Neural cell (in vitro differentiated cells): ENCODE results near the gene ZNF385D. TPM values are rescaled to one million over a fixed set of nuclear protein-coding genes. Genes with fewer than 3 reads are reported as not detected.

Source experiments
- H2AFZ ChIP-seq: fragments of 200-600, 300-800 bp; sonication (generic), shearing (Covaris generic); 2 replicates; pipeline ENCODE4 v1.6.0; 2014; ENCODE audit warnings: low read depth, mild to moderate bottlenecking, antibody characterized with exemption, low read length, moderate library complexity
- H3F3A ChIP-seq: fragments of 200-600 bp; shearing (Covaris generic); 2 replicates; pipeline ENCODE4 v1.6.1; 2016; ENCODE audit warnings: mild to moderate bottlenecking, moderate library complexity, mixed read lengths, antibody characterized with exemption, low read length; ENCODE audit not compliant: insufficient read depth, poor library complexity, severe bottlenecking
- H3K27ac ChIP-seq: fragments of 200-600, 300-800 bp; sonication (generic), shearing (Covaris generic); 2 replicates; pipeline ENCODE4 v1.5.1; 2014; ENCODE audit warnings: mild to moderate bottlenecking, low read length, moderate library complexity
- H3K27me3 ChIP-seq: fragments of 300-800, 200-600 bp; sonication (generic), shearing (Covaris generic); 2 replicates; pipeline ENCODE4 v1.6.0; 2014; ENCODE audit warnings: mild to moderate bottlenecking, low read depth, low read length, moderate library complexity; ENCODE audit not compliant: insufficient read depth
- H3K36me3 ChIP-seq: fragments of 300-800, 200-600 bp; sonication (generic), shearing (Covaris generic); 2 replicates; pipeline ENCODE4 v1.5.1; 2014; ENCODE audit warnings: mild to moderate bottlenecking, antibody characterized with exemption, low read length, moderate library complexity; ENCODE audit not compliant: insufficient read depth
- H3K4me2 ChIP-seq: fragments of 300-800, 200-600 bp; sonication (generic), shearing (Covaris generic); 2 replicates; pipeline ENCODE4 v1.6.0; 2014; ENCODE audit warnings: mild to moderate bottlenecking, low read length
- H3K4me3 ChIP-seq: fragments of 300-800, 200-600 bp; sonication (generic), shearing (Covaris generic); 2 replicates; pipeline ENCODE4 v1.5.1; 2014; ENCODE audit warnings: mild to moderate bottlenecking, low read length, moderate library complexity
- H3K79me2 ChIP-seq: fragments of 200-600 bp; shearing (Covaris generic); replicated peaks from 2 replicates; pipeline ENCODE4 v1.6.0; 2014; ENCODE audit warnings: mild to moderate bottlenecking, low read length, moderate library complexity; ENCODE audit not compliant: insufficient read depth
- H3K9ac ChIP-seq: fragments of 300-800, 200-600 bp; sonication (generic), shearing (Covaris generic); 2 replicates; pipeline ENCODE4 v1.6.1; 2016; ENCODE audit warnings: mild to moderate bottlenecking, low read length, mixed read lengths
- H3K9me2 ChIP-seq: fragments of 200-600 bp; shearing (Covaris generic); 2 replicates; pipeline ENCODE4 v1.6.1; 2016; ENCODE audit warnings: mild to moderate bottlenecking, low read length, mixed read lengths; ENCODE audit not compliant: insufficient read depth
- H3K9me3 ChIP-seq: fragments of 200-600, 300-800 bp; sonication (generic), shearing (Covaris generic); 2 replicates; pipeline ENCODE4 v1.6.1; 2016; ENCODE audit warnings: mild to moderate bottlenecking, mixed run types, low read length, moderate library complexity, mixed read lengths
- H4K20me1 ChIP-seq: fragments of 200-600 bp; shearing (Covaris generic); 2 replicates; pipeline ENCODE4 v1.6.1; 2016; ENCODE audit warnings: mild to moderate bottlenecking, mixed run types; ENCODE audit not compliant: insufficient read depth
- CTCF ChIP-seq: fragments of 450-650 bp; IDR thresholded peaks from 2 replicates; pipeline ENCODE4 v1.5.1; 2014; ENCODE audit warnings: antibody characterized with exemption, mild to moderate bottlenecking, moderate library complexity; ENCODE audit not compliant: poor library complexity, severe bottlenecking
- EP300 ChIP-seq: fragments of 450-650 bp; conservative IDR thresholded peaks from 2 replicates; pipeline ENCODE4 v1.6.1; 2014; ENCODE audit warnings: antibody characterized with exemption, mild to moderate bottlenecking, moderate library complexity; ENCODE audit not compliant: poor library complexity, severe bottlenecking
- EZH2 ChIP-seq: fragments of 200-600, 300-800 bp; shearing (Covaris generic), sonication (generic); IDR thresholded peaks from 2 replicates; pipeline ENCODE4 v1.6.1; 2014; ENCODE audit warnings: antibody characterized with exemption, low read length, borderline replicate concordance, mild to moderate bottlenecking; ENCODE audit not compliant: insufficient read depth, poor library complexity, severe bottlenecking
- MXI1 ChIP-seq: fragments of 450-650 bp; conservative IDR thresholded peaks from 2 replicates; pipeline ENCODE4 v1.6.1; 2014; ENCODE audit warnings: antibody characterized with exemption, mild to moderate bottlenecking; ENCODE audit not compliant: poor library complexity, severe bottlenecking
- POLR2AphosphoS5 ChIP-seq: IDR thresholded peaks from 2 replicates; pipeline ENCODE4 v1.6.1; 2012
- RAD21 ChIP-seq: fragments of 450-650 bp; conservative IDR thresholded peaks from 2 replicates; pipeline ENCODE4 v1.6.1; 2014; ENCODE audit warnings: antibody characterized with exemption, mild to moderate bottlenecking, moderate library complexity
- SMC3 ChIP-seq: fragments of 450-650 bp; conservative IDR thresholded peaks from 2 replicates; pipeline ENCODE4 v1.6.1; 2014; ENCODE audit warnings: antibody characterized with exemption, mild to moderate bottlenecking, moderate library complexity; ENCODE audit not compliant: poor library complexity
- TAF1 ChIP-seq: IDR thresholded peaks from 2 replicates; pipeline ENCODE4 v1.6.1; 2012; ENCODE audit warnings: low read depth
- polyA plus RNA-seq: library from polyadenylated mRNA; depleted of rRNA; stranded (reverse); fragments of >200 nt; gene quantifications from 2 replicates; pipeline ENCODE4 v1.2.3, GENCODE V29; 2014
- TF ChIP-seq, protein P1 (sequence below): IDR thresholded peaks from 2 replicates; pipeline ENCODE4 v1.6.1; 2012; ENCODE audit warnings: borderline replicate concordance

The ZNF385D gene
- polyA plus RNA-seq, 1 donor from 2014 or later, result 3.4 TPM

- Histone ChIP-seq H3K27ac (no peak overlapping the region), H3K9me3 (no peaks in the 10 kb centered on the region)
These were observed 206.9 kb downstream of the ZNF385D start for GRCh38 chr3:21544076-21544462.

GRCh38 chr3:21543380-21544075 is 207.5 kb downstream of the ZNF385D start:
- H3K4me2 ChIP-seq, result no peak overlapping the region
- no peaks in the 10 kb centered on the region for H3K36me3 ChIP-seq
- no peaks in the 10 kb centered on the region for H4K20me1 ChIP-seq
- peaks cover 4% of the 10 kb centered on the region for H3F3A ChIP-seq
- no peaks in the 10 kb centered on the region for H3K9me2 ChIP-seq
- no peaks in the 10 kb centered on the region for H3K27me3 ChIP-seq
- H3K4me3 ChIP-seq, result no peak overlapping the region
- no peaks in the 10 kb centered on the region for H3K9me3 ChIP-seq
- no peak overlapping the region for H3K27ac ChIP-seq
- H3K79me2 ChIP-seq, result no peaks in the 10 kb centered on the region
- H2AFZ ChIP-seq, result no peak overlapping the region
- H3K9ac ChIP-seq, result no peak overlapping the region
- TF ChIP-seq, protein P1, sequence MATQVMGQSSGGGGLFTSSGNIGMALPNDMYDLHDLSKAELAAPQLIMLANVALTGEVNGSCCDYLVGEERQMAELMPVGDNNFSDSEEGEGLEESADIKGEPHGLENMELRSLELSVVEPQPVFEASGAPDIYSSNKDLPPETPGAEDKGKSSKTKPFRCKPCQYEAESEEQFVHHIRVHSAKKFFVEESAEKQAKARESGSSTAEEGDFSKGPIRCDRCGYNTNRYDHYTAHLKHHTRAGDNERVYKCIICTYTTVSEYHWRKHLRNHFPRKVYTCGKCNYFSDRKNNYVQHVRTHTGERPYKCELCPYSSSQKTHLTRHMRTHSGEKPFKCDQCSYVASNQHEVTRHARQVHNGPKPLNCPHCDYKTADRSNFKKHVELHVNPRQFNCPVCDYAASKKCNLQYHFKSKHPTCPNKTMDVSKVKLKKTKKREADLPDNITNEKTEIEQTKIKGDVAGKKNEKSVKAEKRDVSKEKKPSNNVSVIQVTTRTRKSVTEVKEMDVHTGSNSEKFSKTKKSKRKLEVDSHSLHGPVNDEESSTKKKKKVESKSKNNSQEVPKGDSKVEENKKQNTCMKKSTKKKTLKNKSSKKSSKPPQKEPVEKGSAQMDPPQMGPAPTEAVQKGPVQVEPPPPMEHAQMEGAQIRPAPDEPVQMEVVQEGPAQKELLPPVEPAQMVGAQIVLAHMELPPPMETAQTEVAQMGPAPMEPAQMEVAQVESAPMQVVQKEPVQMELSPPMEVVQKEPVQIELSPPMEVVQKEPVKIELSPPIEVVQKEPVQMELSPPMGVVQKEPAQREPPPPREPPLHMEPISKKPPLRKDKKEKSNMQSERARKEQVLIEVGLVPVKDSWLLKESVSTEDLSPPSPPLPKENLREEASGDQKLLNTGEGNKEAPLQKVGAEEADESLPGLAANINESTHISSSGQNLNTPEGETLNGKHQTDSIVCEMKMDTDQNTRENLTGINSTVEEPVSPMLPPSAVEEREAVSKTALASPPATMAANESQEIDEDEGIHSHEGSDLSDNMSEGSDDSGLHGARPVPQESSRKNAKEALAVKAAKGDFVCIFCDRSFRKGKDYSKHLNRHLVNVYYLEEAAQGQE, result no peak
- TF ChIP-seq POLR2AphosphoS5, result no peak
- no peak for TF ChIP-seq EZH2
- TF ChIP-seq MXI1, result no peak
- TF ChIP-seq EP300, result no peak
- TF ChIP-seq CTCF, result no peak
- no peak for TF ChIP-seq SMC3

More at GRCh38 chr3:21544076-21544462, 206.9 kb downstream of the ZNF385D start:
- no peaks in the 10 kb centered on the region for H4K20me1 ChIP-seq
- H3K79me2 ChIP-seq, result no peaks in the 10 kb centered on the region
- TF ChIP-seq POLR2AphosphoS5, result no peak
- no peak for TF ChIP-seq TAF1
- no peak for TF ChIP-seq RAD21
- no peak for TF ChIP-seq EP300
- TF ChIP-seq SMC3, result no peak
- TF ChIP-seq, protein P1, result no peak
- no peak for TF ChIP-seq EZH2
- no peak for TF ChIP-seq MXI1
- no peak for TF ChIP-seq CTCF
- H3K4me3 ChIP-seq, result no peak overlapping the region
- no peak overlapping the region for H2AFZ ChIP-seq
- no peak overlapping the region for H3K4me2 ChIP-seq
- no peaks in the 10 kb centered on the region for H3K36me3 ChIP-seq
- H3K9me2 ChIP-seq, result no peaks in the 10 kb centered on the region
- peaks cover 4% of the 10 kb centered on the region for H3F3A ChIP-seq
- no peaks in the 10 kb centered on the region for H3K27me3 ChIP-seq
- H3K9ac ChIP-seq, result no peak overlapping the region
